ENCODE data around the gene VAMP4.

DNA sequence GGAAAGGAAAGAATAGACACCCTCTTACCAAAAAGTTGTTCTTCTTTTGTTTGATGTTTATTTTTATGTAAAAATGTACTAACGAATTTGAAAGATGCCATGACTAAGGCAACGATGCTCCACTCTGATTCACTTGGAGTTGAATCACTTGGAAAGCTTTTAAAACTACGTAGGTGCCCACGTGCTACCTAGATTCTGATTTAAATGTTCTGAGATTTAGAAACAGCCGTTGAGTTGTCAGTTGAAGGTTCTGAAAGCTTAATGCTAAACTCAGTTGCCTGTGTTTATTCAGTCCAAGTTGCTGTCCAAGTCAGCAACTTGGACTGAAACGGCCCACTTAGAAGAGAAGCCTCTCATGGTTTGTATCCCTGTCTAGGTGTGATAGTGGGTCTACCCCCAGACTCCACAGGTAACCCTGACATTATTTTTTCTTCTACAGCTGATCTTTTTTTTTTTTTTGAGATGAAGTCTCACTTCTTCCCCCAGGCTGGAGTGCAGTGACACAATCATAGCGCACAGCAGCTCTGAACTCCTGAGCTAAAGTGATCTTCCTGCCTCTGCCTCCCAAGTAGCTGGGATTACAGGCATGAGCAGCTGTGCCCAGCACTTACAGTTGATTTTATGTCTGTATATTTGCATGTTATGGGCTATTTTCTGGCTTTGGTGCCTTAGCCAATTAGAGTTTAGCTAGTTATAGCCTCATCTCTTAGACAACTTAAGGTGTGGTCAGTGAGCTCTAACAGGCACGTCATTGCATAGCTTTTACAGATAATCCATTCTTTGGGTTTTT, 1.4 kb upstream of the VAMP4 start:
- TF ChIP-seq, protein P1, sequence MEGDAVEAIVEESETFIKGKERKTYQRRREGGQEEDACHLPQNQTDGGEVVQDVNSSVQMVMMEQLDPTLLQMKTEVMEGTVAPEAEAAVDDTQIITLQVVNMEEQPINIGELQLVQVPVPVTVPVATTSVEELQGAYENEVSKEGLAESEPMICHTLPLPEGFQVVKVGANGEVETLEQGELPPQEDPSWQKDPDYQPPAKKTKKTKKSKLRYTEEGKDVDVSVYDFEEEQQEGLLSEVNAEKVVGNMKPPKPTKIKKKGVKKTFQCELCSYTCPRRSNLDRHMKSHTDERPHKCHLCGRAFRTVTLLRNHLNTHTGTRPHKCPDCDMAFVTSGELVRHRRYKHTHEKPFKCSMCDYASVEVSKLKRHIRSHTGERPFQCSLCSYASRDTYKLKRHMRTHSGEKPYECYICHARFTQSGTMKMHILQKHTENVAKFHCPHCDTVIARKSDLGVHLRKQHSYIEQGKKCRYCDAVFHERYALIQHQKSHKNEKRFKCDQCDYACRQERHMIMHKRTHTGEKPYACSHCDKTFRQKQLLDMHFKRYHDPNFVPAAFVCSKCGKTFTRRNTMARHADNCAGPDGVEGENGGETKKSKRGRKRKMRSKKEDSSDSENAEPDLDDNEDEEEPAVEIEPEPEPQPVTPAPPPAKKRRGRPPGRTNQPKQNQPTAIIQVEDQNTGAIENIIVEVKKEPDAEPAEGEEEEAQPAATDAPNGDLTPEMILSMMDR (IDR thresholded peaks at IDR 0.05) = no peak
- TF ChIP-seq POLR2A (IDR thresholded peaks at IDR 0.05) (peak; percentile 57), POLR2AphosphoS5 (IDR thresholded peaks at IDR 0.05) (peak; percentile 18 to 64 (median 31))

Measured in transverse colon (tissue), 4 donors.